ENCODE data around the gene XPR1.

GRCh38 chr1:180765151-180765550 lies 133.3 kb downstream of the XPR1 start:
- no peak for TF ChIP-seq POLR2A (IDR thresholded peaks at IDR 0.05; ENCODE audit: low read depth, low read length)
- no peak for TF ChIP-seq POLR2AphosphoS5 (IDR thresholded peaks at IDR 0.05; ENCODE audit: low read depth, low read length)
- TF ChIP-seq TAF1 (IDR thresholded peaks at IDR 0.05; ENCODE audit: low read depth, low read length) = no peak
- TF ChIP-seq PAX5 (IDR thresholded peaks at IDR 0.05; ENCODE audit: insufficient read depth, low read length, severe bottlenecking) = no peak
- no peak for TF ChIP-seq SPI1 (IDR thresholded peaks at IDR 0.05; ENCODE audit: low read depth, low read length)
- no peak for TF ChIP-seq POU2F2 (IDR thresholded peaks at IDR 0.05; ENCODE audit: low read depth, low read length)
